Liver (tissue), 3 donors: ENCODE results near the gene MPP3.

ENCODE experiments used
- CTCF ChIP-seq: fragments of 150-350 bp; IDR thresholded peaks from 2 replicates; pipeline ENCODE4 v1.5.1; 2017; ENCODE audit warnings: improper control_type of control experiment, low read depth, low read length; ENCODE audit not compliant: missing input control
- GABPA ChIP-seq, 2 donors: IDR thresholded peaks in 1 of 2; conservative IDR thresholded peaks in 1 of 2; 2 replicates each; pipeline ENCODE4 v1.6.1; 2016; ENCODE audit warnings: antibody characterized with exemption in 2 of 2, mild to moderate bottlenecking in 1 of 2, moderate library complexity in 1 of 2
- HNF4G ChIP-seq: IDR thresholded peaks from 2 replicates; pipeline ENCODE4 v1.6.1; 2016; ENCODE audit warnings: antibody characterized with exemption
- JUND ChIP-seq, 2 donors: IDR thresholded peaks; 2 replicates each; pipeline ENCODE4 v1.6.1; 2016; ENCODE audit warnings: antibody characterized with exemption in 2 of 2
- NR2F2 ChIP-seq: IDR thresholded peaks from 2 replicates; pipeline ENCODE4 v1.6.1; 2016; ENCODE audit warnings: antibody characterized with exemption
- RAD21 ChIP-seq, 2 donors: IDR thresholded peaks; 2 replicates each; pipeline ENCODE4 v1.6.1; 2016; ENCODE audit warnings: antibody characterized with exemption in 2 of 2, mild to moderate bottlenecking in 2 of 2
- RXRA ChIP-seq, 2 donors: IDR thresholded peaks; 2 replicates each; pipeline ENCODE4 v1.6.1; 2017 to 2018; ENCODE audit warnings: antibody characterized with exemption in 2 of 2, mild to moderate bottlenecking in 1 of 2
- TAF1 ChIP-seq: conservative IDR thresholded peaks from 2 replicates; pipeline ENCODE4 v1.6.1; 2016; ENCODE audit warnings: antibody characterized with exemption, mild to moderate bottlenecking
- YY1 ChIP-seq: IDR thresholded peaks from 2 replicates; pipeline ENCODE4 v1.6.1; 2016; ENCODE audit warnings: antibody characterized with exemption, mild to moderate bottlenecking
- TF ChIP-seq, protein P1 (sequence below): IDR thresholded peaks from 2 replicates; pipeline ENCODE4 v1.6.1; 2016; ENCODE audit warnings: antibody characterized with exemption, mild to moderate bottlenecking
- TF ChIP-seq, protein P2 (sequence below): IDR thresholded peaks from 2 replicates; pipeline ENCODE4 v1.6.1; 2016; ENCODE audit warnings: antibody characterized with exemption
- donor health status: healthy.
- donor health status: healthy.

GRCh38 chr17:43788540-43788939 is 44.4 kb downstream of the MPP3 start:
- TF ChIP-seq RXRA (IDR thresholded peaks at IDR 0.05) (no peak), CTCF (no peak), RAD21 (IDR thresholded peaks at IDR 0.05) (no peak), GABPA (IDR thresholded peaks at IDR 0.05 in 1 of 2, conservative IDR thresholded peaks at IDR 0.05 in 1 of 2) (no peak), YY1 (no peak), HNF4G (no peak), NR2F2 (no peak), JUND (IDR thresholded peaks at IDR 0.05) (no peak), TAF1 (no peak)
- TF ChIP-seq, protein P1, sequence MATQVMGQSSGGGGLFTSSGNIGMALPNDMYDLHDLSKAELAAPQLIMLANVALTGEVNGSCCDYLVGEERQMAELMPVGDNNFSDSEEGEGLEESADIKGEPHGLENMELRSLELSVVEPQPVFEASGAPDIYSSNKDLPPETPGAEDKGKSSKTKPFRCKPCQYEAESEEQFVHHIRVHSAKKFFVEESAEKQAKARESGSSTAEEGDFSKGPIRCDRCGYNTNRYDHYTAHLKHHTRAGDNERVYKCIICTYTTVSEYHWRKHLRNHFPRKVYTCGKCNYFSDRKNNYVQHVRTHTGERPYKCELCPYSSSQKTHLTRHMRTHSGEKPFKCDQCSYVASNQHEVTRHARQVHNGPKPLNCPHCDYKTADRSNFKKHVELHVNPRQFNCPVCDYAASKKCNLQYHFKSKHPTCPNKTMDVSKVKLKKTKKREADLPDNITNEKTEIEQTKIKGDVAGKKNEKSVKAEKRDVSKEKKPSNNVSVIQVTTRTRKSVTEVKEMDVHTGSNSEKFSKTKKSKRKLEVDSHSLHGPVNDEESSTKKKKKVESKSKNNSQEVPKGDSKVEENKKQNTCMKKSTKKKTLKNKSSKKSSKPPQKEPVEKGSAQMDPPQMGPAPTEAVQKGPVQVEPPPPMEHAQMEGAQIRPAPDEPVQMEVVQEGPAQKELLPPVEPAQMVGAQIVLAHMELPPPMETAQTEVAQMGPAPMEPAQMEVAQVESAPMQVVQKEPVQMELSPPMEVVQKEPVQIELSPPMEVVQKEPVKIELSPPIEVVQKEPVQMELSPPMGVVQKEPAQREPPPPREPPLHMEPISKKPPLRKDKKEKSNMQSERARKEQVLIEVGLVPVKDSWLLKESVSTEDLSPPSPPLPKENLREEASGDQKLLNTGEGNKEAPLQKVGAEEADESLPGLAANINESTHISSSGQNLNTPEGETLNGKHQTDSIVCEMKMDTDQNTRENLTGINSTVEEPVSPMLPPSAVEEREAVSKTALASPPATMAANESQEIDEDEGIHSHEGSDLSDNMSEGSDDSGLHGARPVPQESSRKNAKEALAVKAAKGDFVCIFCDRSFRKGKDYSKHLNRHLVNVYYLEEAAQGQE = no peak
- TF ChIP-seq, protein P2, sequence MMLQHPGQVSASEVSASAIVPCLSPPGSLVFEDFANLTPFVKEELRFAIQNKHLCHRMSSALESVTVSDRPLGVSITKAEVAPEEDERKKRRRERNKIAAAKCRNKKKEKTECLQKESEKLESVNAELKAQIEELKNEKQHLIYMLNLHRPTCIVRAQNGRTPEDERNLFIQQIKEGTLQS = no peak
